CD14-positive monocyte (primary cell): ENCODE measurements around the gene SERPINA5. TPM values are rescaled to one million over a fixed set of nuclear protein-coding genes. Genes with fewer than 3 reads are reported as not detected.

Experiments used
- DNase-seq, 3 donors: peaks; one replicate each; pipeline ENCODE4 v3.0.0-alpha.2; 2011 to 2022
- H2AFZ ChIP-seq: 2 replicates; pipeline ENCODE4 v1.6.0; 2012; ENCODE audit warnings: mild to moderate bottlenecking, low read depth, low read length, inconsistent platforms; ENCODE audit not compliant: insufficient read depth, poor library complexity, severe bottlenecking
- H3K27ac ChIP-seq, 2 donors: 1 replicate in 1 of 2; 2 replicates in 1 of 2; pipeline ENCODE4 v1.5.1; 2012 to 2013; ENCODE audit warnings: low read length in 2 of 2, control low read depth in 1 of 2, inconsistent platforms in 1 of 2, low read depth in 1 of 2, mild to moderate bottlenecking in 1 of 2
- H3K27me3 ChIP-seq, 2 donors: one replicate each; pipeline versions ENCODE4 v1.6.0 to v1.6.1; 2011 to 2013; ENCODE audit warnings: low read length in 2 of 2; ENCODE audit not compliant: control insufficient read depth in 2 of 2, insufficient read depth in 2 of 2
- H3K36me3 ChIP-seq, 2 donors: replicated peaks in 1 of 2; 1 replicate in 1 of 2; 2 replicates in 1 of 2; pipeline versions ENCODE4 v1.5.1 to v1.6.1; 2012 to 2013; ENCODE audit warnings: low read length in 2 of 2, control low read depth in 1 of 2, inconsistent platforms in 1 of 2, mild to moderate bottlenecking in 1 of 2; ENCODE audit not compliant: insufficient read depth in 2 of 2, control insufficient read depth in 1 of 2
- H3K4me1 ChIP-seq, 2 donors: 1 replicate in 1 of 2; 2 replicates in 1 of 2; pipeline versions ENCODE4 v1.5.1 to v1.6.1; 2012 to 2013; ENCODE audit warnings: low read length in 2 of 2, control low read depth in 1 of 2, inconsistent platforms in 1 of 2, mild to moderate bottlenecking in 1 of 2, moderate library complexity in 1 of 2; ENCODE audit not compliant: insufficient read depth in 2 of 2, control insufficient read depth in 1 of 2
- H3K4me2 ChIP-seq: replicated peaks from 2 replicates; pipeline ENCODE3; 2012; ENCODE audit warnings: low read length, moderate library complexity, mild to moderate bottlenecking; ENCODE audit not compliant: poor library complexity, severe bottlenecking; ENCODE audit errors: extremely low read depth
- H3K4me3 ChIP-seq, 3 experiments: fragments of 200-600 bp in 1 of 3; sonication (generic) in 1 of 3; replicated peaks in 1 of 3; 1 replicate in 2 of 3; 2 replicates in 1 of 3; pipeline ENCODE4 v1.5.1; 2011 to 2013; ENCODE audit warnings: low read length in 3 of 3, mild to moderate bottlenecking in 3 of 3, control low read depth in 2 of 3, low read depth in 2 of 3, inconsistent platforms in 1 of 3, moderate library complexity in 1 of 3
- H3K79me2 ChIP-seq: 2 replicates; pipeline ENCODE4 v1.6.0; 2012; ENCODE audit warnings: mild to moderate bottlenecking, control low read depth, inconsistent platforms, low read length, moderate library complexity; ENCODE audit not compliant: insufficient read depth
- H3K9ac ChIP-seq: 2 replicates; pipeline ENCODE4 v1.6.0; 2017; ENCODE audit warnings: low read length, mild to moderate bottlenecking; ENCODE audit not compliant: insufficient read depth, poor library complexity, severe bottlenecking
- H3K9me3 ChIP-seq, 2 donors: replicated peaks in 1 of 2; 1 replicate in 1 of 2; 2 replicates in 1 of 2; pipeline versions ENCODE4 v1.5.1 to v1.6.1; 2012 to 2013; ENCODE audit warnings: low read length in 2 of 2, control low read depth in 1 of 2; ENCODE audit not compliant: control insufficient read depth in 1 of 2, insufficient read depth in 1 of 2
- H4K20me1 ChIP-seq: 2 replicates; pipeline ENCODE4 v1.6.0; 2012; ENCODE audit warnings: mild to moderate bottlenecking, low read length, control low read depth, moderate library complexity; ENCODE audit not compliant: insufficient read depth
- H3K27ac Mint-ChIP-seq, 7 donors: one replicate each; pipeline ENCODE4 v1.8.0; 2020; ENCODE audit warnings: mild to moderate bottlenecking in 7 of 7, mixed read lengths in 7 of 7, moderate library complexity in 6 of 7, inconsistent platforms in 2 of 7
- H3K27me3 Mint-ChIP-seq, 3 donors: one replicate each; pipeline ENCODE4 v1.8.0; 2021 to 2022; ENCODE audit warnings: low read depth in 3 of 3, mild to moderate bottlenecking in 3 of 3, mixed read lengths in 3 of 3, moderate library complexity in 3 of 3, inconsistent platforms in 1 of 3
- H3K36me3 Mint-ChIP-seq, 2 donors: one replicate each; pipeline ENCODE4 v1.8.0; 2020; ENCODE audit warnings: mixed read lengths in 2 of 2, inconsistent platforms in 1 of 2, mild to moderate bottlenecking in 1 of 2
- H3K4me1 Mint-ChIP-seq: one replicate; pipeline ENCODE4 v1.8.0; 2020; ENCODE audit warnings: mild to moderate bottlenecking, mixed read lengths
- H3K4me3 Mint-ChIP-seq, 2 donors: one replicate each; pipeline ENCODE4 v1.8.0; 2020; ENCODE audit warnings: mild to moderate bottlenecking in 2 of 2, mixed read lengths in 2 of 2, moderate library complexity in 1 of 2
- H3K9me3 Mint-ChIP-seq, 7 donors: one replicate each; pipeline ENCODE4 v1.8.0; 2020 to 2022; ENCODE audit warnings: mixed read lengths in 7 of 7, mild to moderate bottlenecking in 6 of 7, moderate library complexity in 6 of 7, inconsistent platforms in 2 of 7
- WGBS: methylation state at CpG from one replicate; pipeline ENCODE4 v1.1.5; 2013; ENCODE audit warnings: missing lambda C conversion rate; ENCODE audit not compliant: insufficient coverage; 5-methylcytosine and 5-hydroxymethylcytosine counted together
- intact Hi-C, 2 donors: fragments of 100-400 bp; cut with micrococcal nuclease; formaldehyde crosslinking; loops; one replicate each; pipeline versions ENCODE4 v1.15.0 to v1.15.1; 2023
- polyA plus RNA-seq, 3 donors: library from polyadenylated mRNA; depleted of rRNA in 1 of 3; unstranded in 2 of 3; stranded (reverse) in 1 of 3; fragments of 300-500 nt in 2 of 3; fragments of >200 nt in 1 of 3; fragmentation: Illumina TruSeq in 2 of 3; gene quantifications; 1 replicate in 2 of 3; 2 replicates in 1 of 3; pipeline ENCODE4 v1.2.3, GENCODE V29; 2012 to 2021
- TF ChIP-seq, protein P1 (sequence below): fragments of 200-600 bp; IDR thresholded peaks from one replicate; pipeline ENCODE4 v1.8.0; 2022; ENCODE audit warnings: antibody characterized with exemption, mild to moderate bottlenecking

Gene SERPINA5
- polyA plus RNA-seq, 3 donors: not detected

GRCh38 chr14:94620597-94620996 is 39.4 kb downstream of the SERPINA5 start:
- Histone ChIP-seq H3K4me3 (no peak overlapping the region), H3K9me3 (peaks cover 21 to 41% of the 10 kb centered on the region in 2 donors), H3K4me1 (no peaks in the 10 kb centered on the region), H3K27ac (no peak overlapping the region), H3K27me3 (no peaks in the 10 kb centered on the region), H3K9ac (no peak overlapping the region), H3K36me3 (no peaks in the 10 kb centered on the region), H3K4me2 (no peak overlapping the region), H3K79me2 (no peaks in the 10 kb centered on the region), H2AFZ (no peak overlapping the region), H4K20me1 (no peaks in the 10 kb centered on the region)
- Mint-ChIP-seq H3K27ac (no peak overlapping the region), H3K4me1 (no peaks in the 10 kb centered on the region), H3K9me3 (peaks cover 22 to 33% (median 28%) of the 10 kb centered on the region in 7 donors), H3K36me3 (no peaks in the 10 kb centered on the region), H3K27me3 (peaks cover 2 to 11% (median 3%) of the 10 kb centered on the region in 3 donors), H3K4me3 (no peak overlapping the region)
- DNase-seq: no peak
- intact Hi-C loops: no loop called here
- TF ChIP-seq, protein P1, sequence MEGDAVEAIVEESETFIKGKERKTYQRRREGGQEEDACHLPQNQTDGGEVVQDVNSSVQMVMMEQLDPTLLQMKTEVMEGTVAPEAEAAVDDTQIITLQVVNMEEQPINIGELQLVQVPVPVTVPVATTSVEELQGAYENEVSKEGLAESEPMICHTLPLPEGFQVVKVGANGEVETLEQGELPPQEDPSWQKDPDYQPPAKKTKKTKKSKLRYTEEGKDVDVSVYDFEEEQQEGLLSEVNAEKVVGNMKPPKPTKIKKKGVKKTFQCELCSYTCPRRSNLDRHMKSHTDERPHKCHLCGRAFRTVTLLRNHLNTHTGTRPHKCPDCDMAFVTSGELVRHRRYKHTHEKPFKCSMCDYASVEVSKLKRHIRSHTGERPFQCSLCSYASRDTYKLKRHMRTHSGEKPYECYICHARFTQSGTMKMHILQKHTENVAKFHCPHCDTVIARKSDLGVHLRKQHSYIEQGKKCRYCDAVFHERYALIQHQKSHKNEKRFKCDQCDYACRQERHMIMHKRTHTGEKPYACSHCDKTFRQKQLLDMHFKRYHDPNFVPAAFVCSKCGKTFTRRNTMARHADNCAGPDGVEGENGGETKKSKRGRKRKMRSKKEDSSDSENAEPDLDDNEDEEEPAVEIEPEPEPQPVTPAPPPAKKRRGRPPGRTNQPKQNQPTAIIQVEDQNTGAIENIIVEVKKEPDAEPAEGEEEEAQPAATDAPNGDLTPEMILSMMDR: no peak
- 83% methylated on average over 5 of the region's 6 CpGs for WGBS

DNA sequence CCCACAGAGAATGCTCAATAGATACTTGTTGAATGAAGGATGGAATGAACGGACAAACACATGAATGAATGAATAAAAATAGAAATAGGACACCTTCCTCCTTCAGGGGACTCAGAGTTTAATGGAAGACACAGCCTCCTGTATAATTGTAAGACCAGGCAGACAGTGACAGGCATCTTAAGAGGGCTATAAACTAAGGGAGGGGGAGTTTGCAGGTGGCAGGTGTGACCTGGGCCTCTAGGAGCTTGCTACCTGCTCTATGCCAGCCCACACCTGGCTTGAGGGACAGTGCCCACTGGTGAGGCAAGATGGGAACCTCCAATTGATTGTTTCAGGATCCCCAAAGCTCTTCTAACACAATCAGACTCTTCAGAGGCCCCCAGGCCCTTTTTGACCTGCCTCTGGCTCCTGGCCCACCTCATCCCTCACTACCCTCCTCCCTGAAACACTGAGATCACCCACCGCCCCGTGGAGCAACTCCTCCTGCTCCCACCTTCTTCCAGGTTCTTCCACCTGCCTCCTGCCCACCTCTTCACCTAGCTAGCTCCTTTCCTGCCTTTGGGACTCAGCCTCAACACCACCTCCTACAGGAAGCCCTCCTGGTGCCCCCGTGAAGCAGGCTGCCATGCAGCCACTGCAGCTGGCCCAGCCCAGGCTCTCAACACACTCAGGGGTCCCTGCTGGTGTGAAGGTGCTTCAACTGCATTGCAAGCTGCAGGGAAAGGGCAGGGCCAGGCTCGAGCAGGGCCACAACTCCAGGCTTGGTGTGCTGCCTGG is 40.3 kb downstream of the SERPINA5 start:
- DNase-seq: no peak
- no peak overlapping the region for H3K4me3 Mint-ChIP-seq

More for the DNA sequence above, 40.3 kb downstream of the SERPINA5 start:
- Histone ChIP-seq H3K4me1 (no peaks in the 10 kb centered on the region), H2AFZ (no peak overlapping the region), H3K27me3 (no peaks in the 10 kb centered on the region), H3K4me3 (no peak overlapping the region), H3K79me2 (no peaks in the 10 kb centered on the region), H3K36me3 (no peaks in the 10 kb centered on the region), H4K20me1 (no peaks in the 10 kb centered on the region), H3K4me2 (no peak overlapping the region), H3K9ac (no peak overlapping the region), H3K27ac (no peak overlapping the region), H3K9me3 (peaks cover 21 to 32% of the 10 kb centered on the region in 2 donors)
- Mint-ChIP-seq H3K27ac (no peak overlapping the region), H3K36me3 (no peaks in the 10 kb centered on the region), H3K4me1 (no peaks in the 10 kb centered on the region), H3K9me3 (peaks cover 22 to 30% (median 24%) of the 10 kb centered on the region in 7 donors), H3K27me3 (peaks cover 2 to 11% (median 3%) of the 10 kb centered on the region in 3 donors)
- WGBS: 80% methylated on average over 3 of the region's 5 CpGs
- TF ChIP-seq, protein P1: no peak
- intact Hi-C loops: no loop called here
